HCT116 (cell line): ENCODE measurements around the gene CALM1.

Experiments used
- CTCF ChIP-seq, 3 experiments: fragments of 200-600 bp in 1 of 3; sonication (generic) in 1 of 3; IDR thresholded peaks in 2 of 3; conservative IDR thresholded peaks in 1 of 3; 2 replicates each; pipeline ENCODE4 v1.5.1; 2012 to 2017; ENCODE audit warnings: low read depth in 2 of 3, low read length in 2 of 3, antibody characterized with exemption in 1 of 3, borderline replicate concordance in 1 of 3, control low read depth in 1 of 3, mild to moderate bottlenecking in 1 of 3, mixed read lengths in 1 of 3, mixed run types in 1 of 3, moderate library complexity in 1 of 3; ENCODE audit not compliant: insufficient read depth in 1 of 3
- EZH2 ChIP-seq: fragments of 200-600 bp; sonication (generic); IDR thresholded peaks from 2 replicates; pipeline ENCODE4 v1.6.1; 2017; ENCODE audit warnings: antibody characterized with exemption, mixed run types
- JUND ChIP-seq: IDR thresholded peaks from 2 replicates; pipeline ENCODE4 v1.6.1; 2012
- MAX ChIP-seq: IDR thresholded peaks from 2 replicates; pipeline ENCODE4 v1.6.1; 2012
- POLR2A ChIP-seq: IDR thresholded peaks from 2 replicates; pipeline ENCODE4 v1.7.0; 2011; ENCODE audit warnings: borderline replicate concordance; ENCODE audit not compliant: insufficient read depth, insufficient read length; ENCODE audit errors: extremely low read depth
- SRF ChIP-seq: IDR thresholded peaks from 2 replicates; pipeline ENCODE4 v1.6.1; 2012; ENCODE audit warnings: low read depth

- TF ChIP-seq SRF (no peak), CTCF (IDR thresholded peaks at IDR 0.05 in 2 of 3, conservative IDR thresholded peaks at IDR 0.05 in 1 of 3; ENCODE audit: borderline replicate concordance in 1 of 3, insufficient read depth in 1 of 3, low read depth in 2 of 3, low read length in 2 of 3) (no peak), EZH2 (no peak), POLR2A (no peak), JUND (no peak), MAX (no peak)
Measured at GRCh38 chr14:90429754-90430153, 32.9 kb downstream of the CALM1 start.
